Endothelial cell of umbilical vein (primary cell): ENCODE data around the gene LCT.

Source experiments
- CTCF ChIP-seq, 2 donors: IDR thresholded peaks; 1 replicate in 1 of 2; 2 replicates in 1 of 2; pipeline ENCODE4 v1.5.1; 2011; ENCODE audit warnings: low read length in 2 of 2, mild to moderate bottlenecking in 2 of 2, moderate library complexity in 2 of 2, control low read depth in 1 of 2, inconsistent platforms in 1 of 2, low read depth in 1 of 2; ENCODE audit not compliant: insufficient read depth in 1 of 2; ENCODE audit errors: extremely low read depth in 1 of 2
- EZH2 ChIP-seq: IDR thresholded peaks from 2 replicates; pipeline ENCODE4 v1.6.1; 2012; ENCODE audit warnings: borderline replicate concordance, low read depth, mild to moderate bottlenecking, moderate library complexity, low read length, inconsistent platforms; ENCODE audit not compliant: severe bottlenecking
- POLR2A ChIP-seq: IDR thresholded peaks from 2 replicates; pipeline ENCODE4 v1.6.1; 2012; ENCODE audit warnings: low read depth, mild to moderate bottlenecking, control low read depth, low read length
- POLR2AphosphoS5 ChIP-seq: IDR thresholded peaks from 2 replicates; pipeline ENCODE4 v1.6.1; 2012; ENCODE audit warnings: low read depth, mild to moderate bottlenecking, control low read depth, low read length, moderate library complexity; ENCODE audit not compliant: insufficient read depth
- TF ChIP-seq, protein P1 (sequence below): IDR thresholded peaks from 2 replicates; pipeline ENCODE4 v1.6.1; 2011; ENCODE audit not compliant: insufficient read depth, insufficient read length

- TF ChIP-seq EZH2 (no peak), CTCF (IDR thresholded peaks at IDR 0.05; ENCODE audit: extremely low read depth in 1 of 2, insufficient read depth in 1 of 2, low read depth in 1 of 2, low read length in 2 of 2) (no peak), POLR2A (no peak), POLR2AphosphoS5 (no peak)
- TF ChIP-seq, protein P1, sequence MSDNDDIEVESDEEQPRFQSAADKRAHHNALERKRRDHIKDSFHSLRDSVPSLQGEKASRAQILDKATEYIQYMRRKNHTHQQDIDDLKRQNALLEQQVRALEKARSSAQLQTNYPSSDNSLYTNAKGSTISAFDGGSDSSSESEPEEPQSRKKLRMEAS = no peak
These were observed 3.6 kb upstream of the LCT start for GRCh38 chr2:135840601-135841000.
